ENCODE data around the gene PAX5. TPM values are rescaled to one million over a fixed set of nuclear protein-coding genes. Genes with fewer than 3 reads are reported as not detected.

Gene PAX5
- total RNA-seq, 1 experiment from 2014 or later, result not detected

DNA sequence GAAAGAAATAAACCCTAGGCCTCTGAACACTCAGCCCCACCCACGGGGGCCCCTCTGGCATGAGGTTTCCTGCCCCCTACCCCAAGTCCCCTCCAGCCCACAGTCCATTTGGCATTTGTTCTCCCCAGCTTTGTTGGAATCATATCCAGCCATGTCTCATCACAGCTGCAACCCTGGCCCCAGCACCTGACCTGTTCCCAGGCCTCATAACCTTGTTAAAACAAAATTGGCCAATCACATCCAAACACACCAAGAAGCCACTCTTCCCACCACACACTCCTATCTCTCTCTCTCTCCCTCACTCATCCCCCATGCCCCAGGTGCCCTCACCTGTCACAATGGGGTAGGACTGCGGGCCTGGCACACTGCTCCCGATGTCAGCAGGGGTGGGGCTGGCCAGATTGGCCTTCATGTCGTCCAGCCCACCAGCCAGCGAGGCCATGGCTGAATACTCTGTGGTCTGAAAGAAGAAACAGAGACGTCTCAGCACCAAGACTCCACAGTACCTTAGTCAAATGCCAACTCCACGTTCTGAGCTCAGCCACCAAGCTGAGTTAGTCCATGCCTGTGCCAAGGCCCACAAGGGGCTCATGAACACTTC is 110.9 kb downstream of the PAX5 start:
- in situ Hi-C loops (cut with HindIII; ENCODE audit: low sequenced_read_pairs), result no loop called here
- no peak for DNase-seq (ENCODE audit: low spot score)

DNA sequence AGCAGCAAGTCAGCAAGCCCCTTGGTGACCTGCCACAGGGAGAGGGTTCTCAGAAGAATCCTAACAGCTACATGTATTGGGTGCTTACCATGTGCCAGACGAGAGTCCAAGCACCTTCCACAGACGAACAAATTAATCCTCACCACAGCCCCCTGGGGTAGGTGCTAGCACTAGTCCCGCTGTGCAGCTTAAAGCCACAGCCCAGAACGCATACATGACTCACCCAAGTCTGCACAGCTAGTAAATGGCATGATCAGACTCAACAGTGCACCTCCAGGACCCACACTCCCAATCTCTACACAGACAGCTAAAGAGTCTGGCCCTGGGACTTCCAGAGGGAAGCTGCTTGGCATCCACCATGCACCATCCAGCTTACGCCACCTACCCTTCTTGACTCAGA is 111.5 kb downstream of the PAX5 start:
- in situ Hi-C loops (cut with HindIII; ENCODE audit: low sequenced_read_pairs), result no loop called here
- no peak for DNase-seq (ENCODE audit: low spot score)

DNA sequence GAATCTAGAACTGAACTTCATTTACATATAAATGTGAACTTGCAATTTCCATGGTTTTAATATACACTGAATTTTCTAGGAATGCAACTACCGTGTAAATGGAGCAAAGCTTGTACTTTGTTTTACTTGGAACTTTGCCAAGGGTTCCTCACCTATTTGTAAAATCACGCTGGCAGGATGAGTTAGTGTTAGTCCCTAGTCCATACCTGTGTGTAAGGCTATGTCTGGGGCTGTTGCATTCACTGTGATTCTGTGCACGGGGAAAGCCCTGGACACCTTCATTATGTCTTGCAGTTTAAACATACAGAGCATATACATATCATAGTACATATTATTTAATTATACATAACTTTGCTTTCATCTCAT is 119.9 kb downstream of the PAX5 start:
- in situ Hi-C loops (cut with HindIII; ENCODE audit: low sequenced_read_pairs), result no loop called here
- no peak for DNase-seq (ENCODE audit: low spot score)

DNA sequence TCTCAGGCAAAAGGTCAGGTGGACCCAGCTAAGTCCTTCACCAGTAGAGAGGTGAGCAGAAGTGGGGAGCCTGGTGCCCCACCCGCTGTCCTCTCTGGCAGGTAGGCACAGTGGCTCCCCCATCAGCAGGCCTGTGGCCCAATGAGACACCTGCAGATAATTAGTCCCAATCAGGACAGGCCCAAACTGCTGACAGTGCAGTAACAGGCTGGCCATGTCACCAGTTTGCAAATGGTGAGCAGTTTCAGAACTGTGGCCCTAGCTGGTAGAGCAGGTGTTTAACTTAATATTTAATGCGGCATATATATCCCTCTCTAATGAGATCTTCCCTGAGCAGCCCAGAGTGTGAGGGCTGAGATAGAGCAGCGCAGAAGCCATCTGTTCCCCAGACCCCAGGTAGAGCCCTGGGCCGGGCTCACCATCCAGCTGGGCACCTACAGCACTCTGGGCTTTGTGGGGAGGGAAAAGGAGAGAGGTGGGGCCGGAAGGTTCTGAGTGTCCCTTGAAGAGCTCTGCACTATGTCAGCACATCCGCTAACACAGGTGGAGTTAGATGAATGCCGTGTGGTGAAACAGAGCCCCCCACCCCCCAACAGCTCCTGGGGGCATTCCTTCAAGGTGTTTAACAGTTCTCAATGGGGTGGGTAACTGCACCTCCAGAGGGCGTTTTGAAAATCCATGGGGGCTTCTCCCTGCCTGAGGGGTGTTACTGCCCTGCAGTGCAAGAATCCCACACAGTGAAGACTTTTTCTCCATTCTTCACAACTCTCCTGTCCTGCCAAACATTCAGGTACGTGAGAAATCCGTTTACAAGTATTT is 120.5 kb downstream of the PAX5 start:
- in situ Hi-C loops (cut with HindIII; ENCODE audit: low sequenced_read_pairs), result no loop called here
- DNase-seq (ENCODE audit: low spot score), result no peak

DNA sequence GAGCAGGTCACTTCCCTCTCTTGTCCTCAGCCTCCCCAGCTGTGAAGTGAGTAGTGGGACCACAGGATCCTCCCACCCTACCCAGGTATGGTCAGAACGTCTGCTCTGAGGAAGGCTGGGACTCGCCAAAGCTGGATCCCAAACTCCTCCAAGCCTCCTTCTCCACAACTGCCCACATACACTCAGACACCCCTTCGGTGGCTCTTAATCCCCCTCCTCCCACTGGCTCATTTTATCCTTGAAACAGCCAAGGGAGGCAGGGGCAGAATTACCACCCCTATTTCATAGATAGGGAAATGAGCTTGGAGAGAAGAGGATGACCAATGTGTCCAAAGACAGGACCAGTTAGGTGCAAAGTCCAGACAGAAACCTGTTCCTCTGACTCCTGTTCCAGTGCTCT is 121.4 kb downstream of the PAX5 start:
- no peak for DNase-seq (ENCODE audit: low spot score)
- in situ Hi-C loops (cut with HindIII; ENCODE audit: low sequenced_read_pairs), result no loop called here

DNA sequence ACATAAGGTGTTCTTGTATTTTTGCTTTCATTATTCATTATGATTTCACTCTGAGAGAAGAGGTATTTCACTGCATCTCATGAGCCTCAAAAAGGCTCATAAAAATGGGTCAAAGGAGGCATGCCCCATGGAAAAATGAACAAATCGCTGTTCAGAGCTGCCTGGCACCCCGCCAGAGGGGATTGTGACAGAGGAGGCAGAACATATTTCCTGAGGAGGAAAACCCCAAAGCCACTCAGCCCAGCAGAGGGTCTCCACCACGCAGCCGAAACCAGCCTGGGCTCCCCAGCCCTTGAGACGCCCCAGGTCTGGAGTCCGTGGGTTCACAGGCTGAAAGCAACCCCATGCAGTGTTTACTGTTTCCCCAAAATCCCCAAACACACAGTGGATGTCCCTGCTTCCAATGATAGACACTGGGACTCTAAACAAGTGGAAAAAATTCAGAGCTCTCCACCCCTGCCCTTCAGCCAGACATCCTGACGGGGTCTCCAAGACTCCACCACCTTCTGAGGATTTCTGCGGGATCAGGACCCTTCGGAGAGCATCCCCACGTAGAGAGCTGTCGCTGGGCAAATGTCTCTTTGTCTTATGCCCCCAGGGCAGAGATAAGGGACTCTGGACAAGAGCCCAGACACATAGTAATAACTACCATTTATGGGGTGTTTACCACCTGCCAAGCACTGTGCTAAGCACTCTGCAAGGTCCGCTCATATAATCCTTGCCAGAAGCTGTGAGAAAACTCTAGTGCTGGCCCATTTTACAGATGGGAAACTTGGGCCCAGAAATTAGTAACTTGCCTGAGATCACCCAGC is 122.3 kb downstream of the PAX5 start:
- in situ Hi-C loops (cut with HindIII; ENCODE audit: low sequenced_read_pairs), result no loop called here
- DNase-seq (ENCODE audit: low spot score), result no peak

DNA sequence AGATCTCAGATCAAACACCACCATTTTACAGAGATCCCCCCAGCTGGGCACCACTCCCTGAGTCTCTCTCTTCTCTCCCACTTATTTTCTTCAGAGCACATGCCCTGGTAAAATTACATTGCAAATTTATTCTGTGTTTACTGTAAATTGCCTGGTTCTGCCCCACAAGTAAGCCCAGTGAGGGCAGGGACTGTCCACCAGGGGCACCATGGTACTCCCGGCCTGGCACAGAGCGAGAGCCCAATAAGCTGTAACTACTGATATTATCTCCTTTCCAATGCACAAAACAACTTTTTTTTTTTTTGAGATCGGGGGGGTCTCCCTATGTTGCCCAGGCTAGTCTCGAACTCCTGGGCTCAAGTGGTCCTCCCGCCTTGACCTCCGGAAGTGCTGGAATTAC is 123.0 kb downstream of the PAX5 start:
- no peak for DNase-seq (ENCODE audit: low spot score)

DNA sequence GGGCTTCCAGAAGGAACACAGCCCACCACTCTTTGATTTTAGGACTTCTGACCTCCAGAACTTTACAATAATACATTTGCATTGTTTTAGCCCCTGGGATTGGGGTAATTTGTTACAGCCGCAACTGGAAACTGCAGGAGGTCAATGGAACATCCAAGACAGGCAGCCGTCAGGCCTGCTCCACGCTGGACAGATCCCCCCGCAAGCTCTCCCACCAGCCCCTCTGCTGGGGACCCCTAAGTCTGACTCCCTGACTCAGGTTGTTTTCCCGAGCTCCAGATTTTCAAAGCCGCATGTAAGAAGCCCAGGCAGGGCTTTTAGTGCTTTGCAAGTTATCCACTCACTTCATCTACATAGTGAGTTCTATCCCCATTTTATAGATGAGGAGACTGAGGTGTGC is 127.6 kb downstream of the PAX5 start:
- in situ Hi-C loops (cut with HindIII; ENCODE audit: low sequenced_read_pairs), result no loop called here
- no peak for DNase-seq (ENCODE audit: low spot score)

More for the DNA sequence above, 123.0 kb downstream of the PAX5 start:
- in situ Hi-C loops (cut with HindIII; ENCODE audit: low sequenced_read_pairs), result no loop called here

DNA sequence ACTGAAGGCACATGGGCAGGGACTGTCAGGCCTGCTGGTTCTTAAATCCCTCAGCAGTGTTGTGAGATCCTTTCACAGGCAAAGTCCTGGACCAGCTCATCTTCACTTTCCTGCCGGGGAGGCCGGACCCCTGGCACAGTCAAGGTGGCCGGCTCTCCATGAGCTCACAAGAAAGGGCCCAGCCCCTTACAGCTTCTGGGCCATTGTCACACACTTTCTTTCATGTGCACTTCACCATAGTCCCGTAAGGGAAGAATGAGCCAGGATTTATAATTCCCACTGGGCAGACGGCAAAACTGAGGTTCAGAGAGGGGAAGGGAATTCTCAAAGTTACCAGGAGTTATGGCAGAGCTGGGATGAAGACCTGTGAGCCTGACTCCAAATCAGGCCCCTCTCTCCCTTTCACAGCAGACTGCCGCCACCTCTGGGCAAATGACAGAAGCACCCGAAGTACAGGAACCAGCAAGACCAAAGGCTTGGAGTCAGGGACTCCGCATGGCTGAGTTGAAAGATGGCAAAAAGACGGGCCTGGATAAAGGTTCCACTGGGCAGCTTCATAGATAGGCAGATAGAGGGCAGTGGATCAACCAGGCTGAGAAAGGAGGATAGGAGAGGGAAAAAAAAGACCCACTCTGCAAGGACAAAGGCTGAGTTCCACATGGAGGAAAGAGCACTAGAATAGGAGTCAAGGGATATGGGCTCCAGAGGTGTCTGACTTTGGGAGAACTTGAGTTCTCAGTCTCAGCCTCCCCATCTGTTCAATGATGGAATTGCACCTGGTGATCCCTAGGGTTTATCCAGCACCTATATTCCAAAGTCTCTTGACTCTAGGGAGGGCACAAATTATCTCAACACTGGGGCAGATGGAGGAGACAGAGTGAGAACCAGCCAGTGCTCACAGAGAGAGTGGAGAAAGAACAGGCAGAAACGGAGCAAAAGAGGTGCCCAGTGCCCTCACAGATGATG is 128.7 kb downstream of the PAX5 start:
- in situ Hi-C loops (cut with HindIII; ENCODE audit: low sequenced_read_pairs), result no loop called here
- DNase-seq (ENCODE audit: low spot score), result no peak

DNA sequence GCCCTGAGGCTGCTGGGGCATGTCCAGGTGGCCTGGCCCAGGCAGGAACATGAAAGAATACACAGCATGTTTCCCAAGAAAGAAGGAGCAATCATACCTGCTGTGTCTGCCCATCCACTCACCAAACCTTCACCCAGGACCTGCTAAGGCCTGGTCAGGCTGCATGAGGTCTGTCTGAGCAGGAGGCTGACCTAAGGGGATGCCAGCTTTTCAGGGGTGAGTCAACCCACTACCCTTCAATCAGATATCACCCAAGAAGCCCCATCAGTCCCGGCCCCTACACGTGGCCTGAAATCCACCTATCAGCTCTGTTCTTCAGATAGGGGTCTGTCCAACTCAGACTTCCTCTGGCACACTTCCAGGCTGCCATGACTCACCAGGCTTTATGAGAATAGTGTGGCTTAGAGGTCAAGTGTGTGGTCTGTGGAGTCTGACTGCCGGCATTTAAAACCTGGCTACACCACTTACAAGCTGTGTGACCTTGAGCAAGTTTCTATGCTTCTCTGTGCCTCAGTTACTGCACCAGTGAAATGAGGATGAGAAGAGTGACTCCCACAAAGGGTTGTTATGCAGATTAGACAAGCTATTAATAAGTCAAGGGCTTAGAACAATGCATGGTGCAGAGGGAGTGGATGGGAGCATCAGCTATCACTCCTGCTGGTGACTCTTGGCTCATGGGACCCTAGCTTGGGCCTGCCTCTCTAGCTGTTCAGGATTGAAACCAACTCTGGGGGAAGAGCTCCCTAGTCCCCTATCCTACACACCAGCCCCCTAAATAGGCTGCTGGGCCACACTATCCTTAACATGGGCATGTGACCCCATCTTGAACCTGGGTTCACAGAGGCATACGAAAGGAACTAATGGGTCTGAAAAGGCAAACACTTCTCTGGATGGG is 130.3 kb downstream of the PAX5 start:
- in situ Hi-C loops (cut with HindIII; ENCODE audit: low sequenced_read_pairs), result no loop called here

DNA sequence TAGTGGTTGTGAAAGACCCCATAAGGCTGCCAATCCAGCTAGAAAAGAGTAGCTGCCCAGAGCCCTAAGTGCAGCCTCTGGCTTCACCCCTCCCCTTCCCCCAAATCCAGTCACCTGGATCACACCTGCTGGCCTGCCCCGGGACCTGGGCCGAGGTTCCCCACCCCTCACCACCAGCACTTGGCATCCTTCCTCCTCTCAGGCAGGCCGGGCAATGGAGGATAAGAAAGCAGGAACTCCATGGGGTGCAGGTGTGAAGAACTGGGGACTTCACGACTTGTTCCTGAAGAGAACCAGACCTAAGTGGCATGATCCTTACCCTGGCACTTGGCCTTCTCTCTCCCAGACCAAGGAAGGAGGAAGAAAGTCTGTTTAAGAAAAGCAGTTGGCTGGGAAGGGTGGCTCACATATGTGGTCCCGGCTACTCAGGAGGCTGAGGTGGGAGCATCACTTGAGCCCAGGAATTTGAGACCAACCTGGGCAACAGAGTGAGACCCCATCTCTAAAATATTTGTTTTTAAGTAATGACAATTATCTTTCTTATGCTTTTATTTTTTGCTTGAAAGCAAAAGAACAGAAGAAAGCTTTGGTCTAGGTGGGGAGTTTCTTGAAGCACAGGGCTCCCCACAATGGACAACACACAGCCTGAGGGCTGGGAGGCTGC is 131.1 kb downstream of the PAX5 start:
- DNase-seq (ENCODE audit: low spot score), result no peak
- in situ Hi-C loops (cut with HindIII; ENCODE audit: low sequenced_read_pairs), result no loop called here

More for the DNA sequence above, 130.3 kb downstream of the PAX5 start:
- no peak for DNase-seq (ENCODE audit: low spot score)

DNA sequence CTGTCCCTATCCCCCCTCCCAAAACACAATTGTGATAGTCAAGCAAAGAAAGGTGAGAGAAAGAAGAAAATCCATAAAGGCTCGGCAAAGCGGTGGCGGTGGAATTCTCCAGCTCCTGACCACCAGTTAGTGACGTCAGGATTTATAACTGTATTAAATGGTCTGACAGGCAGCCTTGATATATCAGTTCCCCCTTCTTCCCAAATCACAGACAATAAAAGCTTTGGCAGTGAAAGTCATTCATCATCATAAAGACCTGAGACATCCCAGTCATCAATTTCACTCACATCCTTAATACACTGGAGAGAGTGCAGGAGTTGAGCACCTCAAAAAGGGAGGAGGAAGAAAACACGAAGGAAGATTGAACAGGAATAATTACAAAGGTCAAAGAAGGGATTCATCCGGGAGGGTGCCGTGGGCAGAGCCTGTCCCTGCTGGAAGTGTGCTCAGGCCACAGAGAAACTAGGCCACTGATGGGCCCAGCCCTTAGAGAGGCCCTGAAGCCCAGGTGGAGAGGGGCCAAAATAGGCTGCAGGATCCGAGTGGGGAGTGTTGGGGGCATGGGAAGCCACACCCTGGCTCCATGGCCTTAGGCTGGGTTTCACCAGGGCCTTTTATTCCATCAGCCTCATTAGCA is 131.9 kb downstream of the PAX5 start:
- in situ Hi-C loops (cut with HindIII; ENCODE audit: low sequenced_read_pairs), result no loop called here
- no peak for DNase-seq (ENCODE audit: low spot score)

DNA sequence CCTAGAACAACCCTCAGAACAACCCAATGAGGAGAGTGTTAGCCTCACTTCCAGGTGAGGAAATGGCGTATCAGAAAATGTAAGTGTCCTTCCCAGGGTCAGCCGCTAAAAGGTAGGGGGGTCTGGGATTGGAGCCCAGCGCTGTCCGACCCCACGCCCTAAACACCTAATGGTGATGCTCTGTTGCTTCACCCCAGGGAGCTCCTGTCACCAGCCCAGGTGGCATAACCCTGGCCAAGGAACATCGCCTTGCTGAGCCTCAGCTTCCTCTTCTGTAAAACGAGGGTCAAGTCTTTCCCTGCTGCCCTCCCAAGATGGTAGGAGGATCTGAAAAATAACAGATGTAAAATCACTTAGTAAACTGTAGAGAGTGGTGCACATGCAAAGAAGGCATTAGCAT is 132.5 kb downstream of the PAX5 start:
- DNase-seq (ENCODE audit: low spot score), result no peak
- in situ Hi-C loops (cut with HindIII; ENCODE audit: low sequenced_read_pairs), result no loop called here

DNA sequence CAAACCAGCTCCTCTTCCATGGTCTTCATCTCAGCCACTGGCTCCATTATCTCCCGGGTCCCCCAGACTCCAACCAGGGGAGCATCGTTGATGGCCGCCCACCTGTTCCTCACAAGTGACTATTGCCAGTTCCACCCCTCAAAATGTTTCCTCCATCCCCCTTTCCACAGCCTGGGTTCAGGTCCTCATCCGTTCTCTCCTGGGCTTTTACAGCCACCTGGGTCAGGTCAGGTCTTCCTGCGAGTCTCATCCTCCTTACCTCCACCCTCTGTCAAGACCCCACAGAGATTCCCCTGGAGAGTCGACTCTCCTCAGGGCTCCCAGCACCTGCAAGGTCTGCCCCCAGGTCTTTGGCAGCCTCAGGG is 133.2 kb downstream of the PAX5 start:
- in situ Hi-C loops (cut with HindIII; ENCODE audit: low sequenced_read_pairs), result no loop called here
- DNase-seq (ENCODE audit: low spot score), result no peak

DNA sequence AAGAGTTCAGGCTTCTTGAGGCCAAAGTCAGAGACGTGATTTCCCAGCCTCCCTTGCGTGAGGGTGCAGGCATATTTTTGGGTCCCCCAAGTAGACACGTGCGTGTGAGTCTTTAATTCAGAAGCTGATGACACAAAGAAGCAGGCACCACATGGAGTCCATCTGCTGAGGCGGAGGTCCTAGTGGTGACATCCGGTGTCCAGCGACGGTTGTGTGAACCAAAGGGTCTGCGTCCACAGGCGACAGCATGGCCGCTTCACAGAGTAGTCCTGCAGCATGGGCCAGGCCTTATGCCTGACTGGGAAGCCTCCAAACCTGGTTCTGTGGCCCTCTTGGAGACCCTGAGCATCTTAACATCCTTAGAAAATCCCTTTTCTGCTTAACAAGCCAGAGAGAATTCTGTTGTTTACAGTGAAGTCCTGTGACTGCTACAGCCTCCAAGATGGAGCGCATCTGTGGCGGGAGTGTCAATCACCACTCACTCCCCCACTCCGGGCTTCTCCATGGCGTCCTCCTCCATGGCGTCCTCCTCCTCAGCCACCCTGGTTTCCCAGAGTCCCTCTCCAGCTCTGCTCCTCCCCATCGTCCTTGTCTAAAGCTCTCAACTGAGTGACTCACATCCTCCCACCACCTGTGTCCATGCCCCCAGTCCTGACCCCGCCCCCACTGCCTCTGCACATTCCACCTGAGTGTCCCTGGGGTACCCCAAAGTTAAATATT is 133.8 kb downstream of the PAX5 start:
- in situ Hi-C loops (cut with HindIII; ENCODE audit: low sequenced_read_pairs), result no loop called here
- no peak for DNase-seq (ENCODE audit: low spot score)

DNA sequence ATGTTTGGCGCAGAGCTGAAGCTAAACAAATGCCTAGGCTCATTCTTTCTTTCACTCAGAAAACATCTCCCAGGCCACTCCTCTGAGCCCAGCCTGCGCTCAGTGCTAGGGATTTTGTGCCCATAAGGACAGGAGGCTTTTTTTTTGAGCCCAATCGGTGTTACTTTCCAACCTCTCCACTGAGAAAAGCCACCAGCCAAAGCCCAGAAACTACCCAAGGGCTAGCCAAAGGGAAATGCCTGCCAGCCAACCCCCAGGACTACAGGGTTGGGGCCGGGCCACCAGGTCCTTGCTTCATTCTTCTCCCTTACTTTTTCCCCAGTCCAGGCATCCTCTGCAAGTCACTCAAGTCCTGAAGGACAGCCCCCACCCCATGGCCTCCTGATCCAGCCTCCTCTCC is 134.7 kb downstream of the PAX5 start:
- no peak for DNase-seq (ENCODE audit: low spot score)
- in situ Hi-C loops (cut with HindIII; ENCODE audit: low sequenced_read_pairs), result no loop called here
